Astrocyte (in vitro differentiated cells and primary cell): ENCODE measurements around the gene GUCY2C.

Experiments
- CTCF ChIP-seq: IDR thresholded peaks from 2 replicates; pipeline ENCODE4 v1.5.1; 2011; ENCODE audit warnings: low read depth, mild to moderate bottlenecking, inconsistent platforms, low read length, moderate library complexity; ENCODE audit not compliant: insufficient read depth
- EZH2 ChIP-seq: IDR thresholded peaks from 2 replicates; pipeline ENCODE4 v1.6.1; 2012; ENCODE audit warnings: mild to moderate bottlenecking, low read length, inconsistent platforms; ENCODE audit not compliant: insufficient read depth

- no peak for TF ChIP-seq CTCF
- no peak for TF ChIP-seq EZH2
Observed at GRCh38 chr12:14573118-14573517, 123.3 kb downstream of the GUCY2C start.
